ENCODE data around the gene MCF2L2. TPM values are rescaled to one million over a fixed set of nuclear protein-coding genes. Genes with fewer than 3 reads are reported as not detected.
A peak's percentile ranks its signal among the peaks of the same experiment; 100 is the strongest.

Gene MCF2L2
- total and polyA plus RNA-seq, 2 donors (not counting 1 experiment from before 2014, with no cell fraction given), result 0.03 to 1.6 TPM

DNA sequence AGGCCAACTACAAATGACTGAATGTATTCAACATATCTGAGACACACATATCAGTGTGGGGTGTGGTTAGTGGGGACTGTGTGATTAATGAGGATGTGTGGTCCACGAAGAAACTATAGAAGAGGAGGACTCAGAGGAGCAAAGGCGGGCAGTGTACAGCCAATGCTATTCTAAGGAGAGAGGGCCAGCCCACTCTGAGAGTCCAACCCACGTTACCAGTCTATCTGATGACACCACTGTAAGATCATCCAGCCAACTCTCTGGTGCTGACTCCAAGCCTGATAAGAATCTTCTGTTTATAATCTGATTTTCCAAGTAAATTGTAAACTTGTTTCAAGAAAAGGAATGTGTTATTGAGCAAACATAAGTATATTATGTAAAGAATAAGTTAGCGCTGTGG is 47.2 kb downstream of the MCF2L2 start:
- H3K4me2 ChIP-seq (replicated peaks; ENCODE audit: low read depth, low read length, poor library complexity, severe bottlenecking), result peak overlapping the region; percentile 37
- Mint-ChIP-seq H3K4me3 (no peak overlapping the region), H3K4me1 (peaks cover 23% of the 10 kb centered on the region), H3K27me3 (peaks cover 38% of the 10 kb centered on the region), H3K9me3 (ENCODE audit: insufficient read depth) (no peaks in the 10 kb centered on the region), H3K27ac (no peak overlapping the region)
- intact Hi-C loops (cut with micrococcal nuclease), result no loop called here
- ChIA-PET POLR2A (no interaction called here), CTCF (interaction anchor here (0.5 to 9.6 kb wide), 15 partner anchors 10 to 667 kb away, joined by 3 to 230 read pairs (median 7); partner anchors contain the start of gene LAMP3)
- H3K27ac ChIP-seq (ENCODE audit: low read length in 2 of 2), result no peak overlapping the region
- no peaks in the 10 kb centered on the region for H3K36me3 ChIP-seq (replicated peaks in 1 of 2; ENCODE audit: control extremely low read depth in 1 of 2, control insufficient read depth in 1 of 2, extremely low read depth in 1 of 2, insufficient read depth in 2 of 2, low read length in 1 of 2)
- no peaks in the 10 kb centered on the region for H3K79me2 ChIP-seq (ENCODE audit: control insufficient read depth, insufficient read depth, low read length)
- H2AFZ ChIP-seq (ENCODE audit: insufficient read depth, low read depth, low read length, poor library complexity, severe bottlenecking), result no peak overlapping the region
- ATAC-seq (ENCODE audit: low read depth) (peak; percentile 8), DNase-seq (no peak)
- no peaks in the 10 kb centered on the region for H3K9me3 ChIP-seq (ENCODE audit: control extremely low read depth in 1 of 3, control insufficient read depth in 2 of 3, insufficient read depth in 1 of 3, low read length in 2 of 3)
- H3K4me1 ChIP-seq (ENCODE audit: control insufficient read depth in 2 of 2, insufficient read depth in 2 of 2, low read length in 2 of 2), result peaks cover 18 to 20% of the 10 kb centered on the region in 2 donors
- WGBS (ENCODE audit: insufficient coverage), result 63% methylated on average over 2 of the region's 4 CpGs
- no peak overlapping the region for H3K4me3 ChIP-seq (ENCODE audit: control extremely low read depth in 1 of 5, extremely low read depth in 1 of 5, insufficient read depth in 1 of 5, low read depth in 2 of 5, low read length in 4 of 5)
- H3K27me3 ChIP-seq (replicated peaks in 1 of 4; ENCODE audit: control extremely low read depth in 1 of 4, control insufficient read depth in 3 of 4, insufficient read depth in 4 of 4, low read length in 3 of 4), result peaks cover 0 to 28% (median 11%) of the 10 kb centered on the region in 4 experiments
- TF ChIP-seq EZH2 (IDR thresholded peaks at IDR 0.05; ENCODE audit: borderline replicate concordance, insufficient read depth, low read depth, low read length, poor library complexity, severe bottlenecking), result no peak
- no peak overlapping the region for H3K9ac ChIP-seq (ENCODE audit: low read length)
- H4K20me1 ChIP-seq (ENCODE audit: control insufficient read depth, insufficient read depth, low read length, poor library complexity, severe bottlenecking), result no peaks in the 10 kb centered on the region

GRCh38 chr3:183378951-183379350 is 49.5 kb downstream of the MCF2L2 start:
- WGBS (ENCODE audit: insufficient coverage), result 100% methylated on average over 3 of the region's 3 CpGs
- no peak overlapping the region for H3K27ac ChIP-seq (ENCODE audit: low read length in 2 of 2)

More at GRCh38 chr3:183378951-183379350, 49.5 kb downstream of the MCF2L2 start:
- peaks cover 28% of the 10 kb centered on the region for H3K4me1 Mint-ChIP-seq
- DNase-seq (no peak), ATAC-seq (ENCODE audit: low read depth) (no peak)
- H3K4me3 Mint-ChIP-seq, result no peak overlapping the region
- H3K36me3 ChIP-seq (replicated peaks in 1 of 2; ENCODE audit: control extremely low read depth in 1 of 2, control insufficient read depth in 1 of 2, extremely low read depth in 1 of 2, insufficient read depth in 2 of 2, low read length in 1 of 2), result no peaks in the 10 kb centered on the region
- no peak overlapping the region for H2AFZ ChIP-seq (ENCODE audit: insufficient read depth, low read depth, low read length, poor library complexity, severe bottlenecking)
- no peak overlapping the region for H3K9ac ChIP-seq (ENCODE audit: low read length)
- no peak overlapping the region for H3K4me2 ChIP-seq (replicated peaks; ENCODE audit: low read depth, low read length, poor library complexity, severe bottlenecking)
- no peaks in the 10 kb centered on the region for H3K9me3 Mint-ChIP-seq (ENCODE audit: insufficient read depth)
- intact Hi-C loops (cut with micrococcal nuclease), result no loop called here
- no peak overlapping the region for H3K4me3 ChIP-seq (ENCODE audit: control extremely low read depth in 1 of 5, extremely low read depth in 1 of 5, insufficient read depth in 1 of 5, low read depth in 2 of 5, low read length in 4 of 5)
- H3K79me2 ChIP-seq (ENCODE audit: control insufficient read depth, insufficient read depth, low read length), result no peaks in the 10 kb centered on the region
- ChIA-PET CTCF (interaction anchor here (8.9 to 9.6 kb wide), 2 partner anchors 194 to 255 kb away, joined by 213 to 230 read pairs; no protein-coding TSS in a partner anchor), POLR2A (interaction anchor here (0.5 kb wide), 1 partner anchor 89 kb away, joined by 3 read pairs; no protein-coding TSS in a partner anchor)
- peaks cover 18 to 20% of the 10 kb centered on the region in 2 donors for H3K4me1 ChIP-seq (ENCODE audit: control insufficient read depth in 2 of 2, insufficient read depth in 2 of 2, low read length in 2 of 2)
- H3K27me3 Mint-ChIP-seq, result peaks cover 38% of the 10 kb centered on the region
- H3K27ac Mint-ChIP-seq, result no peak overlapping the region
- no peaks in the 10 kb centered on the region for H4K20me1 ChIP-seq (ENCODE audit: control insufficient read depth, insufficient read depth, low read length, poor library complexity, severe bottlenecking)
- H3K27me3 ChIP-seq (replicated peaks in 1 of 4; ENCODE audit: control extremely low read depth in 1 of 4, control insufficient read depth in 3 of 4, insufficient read depth in 4 of 4, low read length in 3 of 4), result peaks cover 0 to 37% (median 17%) of the 10 kb centered on the region in 4 experiments
- H3K9me3 ChIP-seq (ENCODE audit: control extremely low read depth in 1 of 3, control insufficient read depth in 2 of 3, insufficient read depth in 1 of 3, low read length in 2 of 3), result no peaks in the 10 kb centered on the region
- TF ChIP-seq, protein P1, sequence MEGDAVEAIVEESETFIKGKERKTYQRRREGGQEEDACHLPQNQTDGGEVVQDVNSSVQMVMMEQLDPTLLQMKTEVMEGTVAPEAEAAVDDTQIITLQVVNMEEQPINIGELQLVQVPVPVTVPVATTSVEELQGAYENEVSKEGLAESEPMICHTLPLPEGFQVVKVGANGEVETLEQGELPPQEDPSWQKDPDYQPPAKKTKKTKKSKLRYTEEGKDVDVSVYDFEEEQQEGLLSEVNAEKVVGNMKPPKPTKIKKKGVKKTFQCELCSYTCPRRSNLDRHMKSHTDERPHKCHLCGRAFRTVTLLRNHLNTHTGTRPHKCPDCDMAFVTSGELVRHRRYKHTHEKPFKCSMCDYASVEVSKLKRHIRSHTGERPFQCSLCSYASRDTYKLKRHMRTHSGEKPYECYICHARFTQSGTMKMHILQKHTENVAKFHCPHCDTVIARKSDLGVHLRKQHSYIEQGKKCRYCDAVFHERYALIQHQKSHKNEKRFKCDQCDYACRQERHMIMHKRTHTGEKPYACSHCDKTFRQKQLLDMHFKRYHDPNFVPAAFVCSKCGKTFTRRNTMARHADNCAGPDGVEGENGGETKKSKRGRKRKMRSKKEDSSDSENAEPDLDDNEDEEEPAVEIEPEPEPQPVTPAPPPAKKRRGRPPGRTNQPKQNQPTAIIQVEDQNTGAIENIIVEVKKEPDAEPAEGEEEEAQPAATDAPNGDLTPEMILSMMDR (IDR thresholded peaks at IDR 0.05), result no peak
- TF ChIP-seq EZH2 (IDR thresholded peaks at IDR 0.05; ENCODE audit: borderline replicate concordance, insufficient read depth, low read depth, low read length, poor library complexity, severe bottlenecking), result no peak

Data from B cell (primary cell).